HS-27A (cell line): ENCODE measurements around the gene PIP5K1C.

Experiments used
- DNase-seq: peaks from one replicate; pipeline ENCODE4 v3.0.0-alpha.2; 2012; ENCODE audit warnings: low read depth, missing footprints

The PIP5K1C gene

DNA sequence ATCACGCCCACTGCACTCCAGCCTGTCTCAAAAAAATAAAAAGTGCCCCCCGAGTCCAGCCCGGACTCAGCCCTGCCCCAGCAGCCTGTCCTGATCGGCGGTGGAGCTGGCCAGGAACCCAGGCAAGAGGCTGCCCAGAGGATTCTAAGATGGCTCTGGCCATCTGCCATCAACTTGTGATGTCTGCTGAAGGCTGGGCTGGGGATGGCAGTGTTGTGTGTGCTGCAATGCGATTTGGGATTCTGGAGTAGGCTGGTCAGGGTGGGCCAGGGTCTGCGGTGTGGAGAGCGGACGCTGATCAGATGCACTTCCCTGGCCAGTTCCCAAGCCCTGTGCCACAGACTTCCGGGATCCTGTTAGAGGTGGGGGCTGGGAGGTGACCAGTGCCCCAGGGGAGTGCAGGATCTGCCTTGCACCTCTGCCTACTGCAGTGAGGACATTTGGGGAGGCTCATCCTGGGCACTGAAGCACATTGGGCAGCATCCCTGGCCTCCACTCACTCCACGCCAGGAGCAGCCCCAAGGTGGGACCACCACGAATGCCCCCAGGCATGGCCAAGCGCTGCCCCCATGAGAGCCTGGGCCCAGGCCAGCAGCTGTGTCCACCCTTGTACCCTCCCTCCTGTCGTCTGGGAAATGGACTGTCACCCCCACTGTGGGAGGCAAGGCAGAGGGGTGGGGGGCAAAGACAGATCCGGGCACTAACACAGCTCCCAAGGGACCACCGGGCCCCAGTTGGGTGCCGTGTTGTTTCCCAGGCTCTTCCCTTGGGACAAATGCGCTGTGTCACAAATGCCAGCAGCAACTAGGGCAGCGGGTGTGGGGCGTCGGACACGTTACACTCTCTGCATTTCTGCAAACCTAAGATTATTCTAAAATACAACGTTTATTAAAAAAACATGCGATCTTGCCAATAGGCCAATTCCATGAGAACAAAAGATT, 90.2 kb downstream of the PIP5K1C start:
- no peak for DNase-seq

DNA sequence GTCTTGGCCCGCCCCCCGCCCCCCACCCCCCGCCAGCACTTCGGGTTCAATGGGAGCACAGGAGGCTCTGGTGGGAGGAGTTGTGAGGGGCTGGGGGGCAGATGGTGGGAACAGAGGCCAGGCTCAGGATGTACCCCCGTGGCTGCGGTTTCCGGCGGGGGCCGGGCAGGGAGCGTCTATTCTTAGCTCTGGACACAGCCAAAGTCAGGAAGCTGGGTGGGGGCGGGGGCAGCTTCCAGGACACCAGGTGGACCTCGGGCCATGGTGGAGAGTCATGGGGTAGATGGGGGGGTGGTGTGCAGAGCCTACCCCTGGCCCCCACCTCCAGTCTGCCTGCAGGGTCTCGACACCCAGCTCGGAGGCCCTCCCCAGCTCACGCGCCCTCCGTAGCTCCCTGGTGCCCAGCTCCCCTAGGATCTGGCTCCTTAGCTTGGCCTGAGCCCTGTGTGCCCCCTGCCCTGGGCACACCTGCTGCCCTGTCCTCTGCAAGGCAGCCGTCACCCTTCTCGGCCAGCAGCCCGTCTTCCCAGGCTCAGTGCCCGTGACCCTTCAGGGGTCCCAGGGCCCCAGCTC, 91.4 kb downstream of the PIP5K1C start:
- DNase-seq, result no peak

DNA sequence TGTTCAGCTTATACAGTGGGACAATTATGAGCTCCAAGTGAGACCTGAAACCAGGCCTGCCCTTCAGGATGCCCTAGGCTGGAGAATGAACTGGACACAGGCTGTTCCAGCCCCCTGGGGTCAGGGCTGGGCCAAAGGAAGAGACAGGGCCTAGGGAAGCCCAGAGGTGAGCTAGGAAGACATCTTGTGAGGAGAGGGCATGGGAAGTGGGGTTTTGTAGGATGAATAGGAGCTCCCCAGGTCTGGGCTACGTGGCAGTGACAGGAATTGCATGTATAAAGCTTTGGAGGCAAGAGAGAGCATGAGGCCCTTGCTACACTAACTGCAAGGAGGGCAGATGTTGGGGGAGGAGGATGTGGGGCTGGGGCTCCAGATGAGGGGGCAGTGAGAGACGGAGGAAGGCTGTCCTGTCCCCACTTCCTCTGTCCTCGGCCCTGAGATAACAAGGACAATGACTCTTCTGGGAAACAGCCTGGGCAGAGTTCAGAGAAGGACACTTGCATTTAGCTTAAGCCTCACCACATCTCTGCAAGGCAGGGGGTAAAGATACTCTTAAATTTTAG, 92.1 kb downstream of the PIP5K1C start:
- DNase-seq, result no peak

DNA sequence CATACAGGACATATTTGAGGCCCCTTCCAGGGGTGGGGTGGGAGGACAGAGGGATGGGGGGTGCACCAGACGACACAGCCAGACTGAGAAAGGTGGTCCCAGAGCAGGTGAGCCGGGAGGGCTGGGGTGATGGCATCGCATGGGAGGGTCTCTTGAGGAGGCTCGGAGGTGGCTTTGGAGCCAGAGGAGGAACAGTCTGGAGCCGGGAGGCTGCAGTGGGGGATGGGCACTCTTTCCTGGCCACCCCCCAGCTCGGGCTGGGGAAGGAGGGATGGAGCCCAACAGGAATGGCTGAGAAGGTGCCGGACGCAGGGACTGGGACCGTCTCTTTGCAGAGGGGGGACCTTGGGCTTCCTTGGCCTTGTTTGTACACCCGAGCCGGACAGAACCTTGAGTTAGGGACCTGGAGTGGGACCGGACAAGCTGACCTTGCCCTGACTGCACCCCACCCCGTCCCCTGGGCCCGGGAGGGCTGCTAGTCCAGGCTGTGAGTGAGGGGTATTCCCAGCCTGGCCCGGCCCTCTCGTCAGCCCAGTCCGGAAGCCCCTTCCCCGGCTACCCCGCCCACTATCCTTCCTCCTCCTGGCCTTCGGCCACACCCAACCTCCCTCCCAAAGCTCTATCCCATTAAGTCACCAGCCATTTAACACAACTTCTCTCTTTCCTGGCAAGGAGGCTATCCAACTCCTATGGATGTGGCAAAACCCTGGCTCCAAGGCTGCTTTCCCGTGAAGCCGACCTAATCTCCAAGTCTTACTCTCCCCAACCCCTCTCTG, 92.8 kb downstream of the PIP5K1C start:
- no peak for DNase-seq

DNA sequence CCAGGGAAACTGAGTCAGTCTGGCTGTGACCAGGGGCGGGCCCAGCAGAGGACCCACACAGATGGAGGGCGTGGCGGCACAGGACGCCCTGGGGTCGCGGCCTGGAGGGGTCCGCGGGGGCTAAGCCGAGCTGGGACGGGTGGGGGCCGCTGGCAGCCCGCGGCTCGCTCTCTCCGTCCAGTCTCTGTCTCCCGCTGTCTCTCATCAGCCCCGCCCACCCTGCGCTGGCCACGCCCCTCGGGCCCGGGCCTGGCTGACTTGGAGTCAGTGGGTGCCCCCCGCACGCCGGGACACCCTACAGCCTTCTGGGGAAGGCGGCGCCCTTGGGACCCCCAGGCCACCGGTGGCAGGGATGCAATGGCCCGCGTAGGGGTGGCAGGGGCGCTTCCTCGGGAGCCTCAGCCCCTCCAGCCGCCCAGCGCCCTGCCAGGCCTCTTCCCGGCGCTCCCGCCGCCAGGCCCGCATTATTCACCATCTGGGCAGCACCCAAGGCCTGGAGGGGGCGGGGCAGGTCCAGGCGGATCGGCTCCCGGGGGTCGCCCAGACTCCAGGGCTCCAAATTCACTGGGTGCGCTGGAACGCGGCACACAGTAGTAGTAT, 93.5 kb downstream of the PIP5K1C start, which contains the start of gene TBXA2R:
TBXA2R (minus strand) TSS at position 186 of the 600 bp plus-strand sequence. CDS start 6,241 bp downstream, outside the sequence.
- DNase-seq, result no peak

DNA sequence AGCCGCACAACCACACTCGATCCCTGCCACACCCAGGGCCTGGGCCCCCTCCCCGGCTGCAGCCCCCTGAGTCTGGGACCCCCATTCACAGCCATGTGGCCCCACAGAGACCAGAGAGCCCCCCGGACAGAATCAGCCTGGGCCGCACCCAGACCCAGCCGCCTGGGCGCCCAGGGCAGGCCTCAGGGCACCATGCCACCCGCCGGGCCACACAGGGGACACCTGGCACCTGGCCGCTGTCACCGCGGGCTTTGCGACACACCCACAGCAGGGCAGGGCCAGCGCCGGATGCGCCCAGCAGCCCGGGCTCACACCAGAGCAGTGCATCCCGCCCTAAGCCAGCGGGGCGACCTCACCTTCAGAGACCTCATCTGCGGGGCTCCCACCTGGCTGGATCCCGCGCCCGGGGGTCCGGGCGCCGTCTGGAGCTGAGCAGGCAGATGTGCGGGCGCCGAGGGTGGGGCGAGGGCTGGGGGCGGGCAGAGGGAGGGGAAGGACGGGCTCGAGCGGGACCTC, 94.0 kb downstream of the PIP5K1C start:
- no peak for DNase-seq

DNA sequence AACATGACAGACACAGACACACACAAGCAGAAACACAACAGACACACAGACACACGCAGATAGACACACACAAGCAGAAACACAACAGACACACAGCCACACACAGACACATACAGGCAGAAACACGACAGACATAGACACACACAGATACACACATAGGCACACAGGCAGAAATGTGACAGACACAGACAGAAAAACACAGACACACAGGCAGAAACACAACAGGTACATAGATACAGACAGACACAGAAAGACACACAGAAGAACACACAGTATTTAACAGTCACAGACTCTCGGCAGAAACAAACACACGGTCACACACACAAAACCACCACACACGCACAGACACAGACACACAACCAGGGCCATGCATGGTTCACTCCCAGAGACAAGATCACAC, 94.5 kb downstream of the PIP5K1C start:
- DNase-seq, result no peak

DNA sequence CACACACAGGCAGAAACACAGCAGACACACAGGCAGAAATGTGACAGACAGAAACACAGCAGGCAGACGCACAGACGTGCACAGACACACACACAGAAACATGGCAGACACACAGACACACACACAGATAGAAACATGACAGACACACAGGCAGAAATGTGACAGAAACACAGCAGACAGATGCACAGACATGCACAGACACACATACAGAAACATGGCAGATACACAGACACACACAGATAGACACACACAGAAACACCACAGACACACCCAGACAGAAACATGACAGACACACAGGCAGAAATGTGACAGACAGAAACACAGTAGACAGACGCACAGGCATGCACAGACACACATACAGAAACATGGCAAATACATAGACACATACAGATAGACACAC, 94.9 kb downstream of the PIP5K1C start:
- no peak for DNase-seq

DNA sequence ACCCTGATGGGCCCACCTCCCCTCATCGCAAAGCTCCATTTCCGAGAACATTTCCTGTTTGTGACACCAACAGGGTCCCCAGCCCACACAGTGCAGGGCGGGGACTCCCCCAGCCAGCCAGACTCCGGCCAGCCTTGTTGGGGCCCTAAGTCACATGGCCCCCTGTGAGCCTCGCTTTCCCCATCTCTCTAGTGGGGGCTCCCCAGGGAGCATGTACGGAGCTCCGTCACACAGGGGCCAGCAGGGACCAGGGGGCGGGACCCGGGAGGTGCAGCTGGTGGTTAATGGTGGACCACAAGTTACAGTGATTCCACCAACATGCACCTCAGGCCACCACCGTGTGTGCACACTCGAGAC, 95.3 kb downstream of the PIP5K1C start:
- DNase-seq, result no peak

DNA sequence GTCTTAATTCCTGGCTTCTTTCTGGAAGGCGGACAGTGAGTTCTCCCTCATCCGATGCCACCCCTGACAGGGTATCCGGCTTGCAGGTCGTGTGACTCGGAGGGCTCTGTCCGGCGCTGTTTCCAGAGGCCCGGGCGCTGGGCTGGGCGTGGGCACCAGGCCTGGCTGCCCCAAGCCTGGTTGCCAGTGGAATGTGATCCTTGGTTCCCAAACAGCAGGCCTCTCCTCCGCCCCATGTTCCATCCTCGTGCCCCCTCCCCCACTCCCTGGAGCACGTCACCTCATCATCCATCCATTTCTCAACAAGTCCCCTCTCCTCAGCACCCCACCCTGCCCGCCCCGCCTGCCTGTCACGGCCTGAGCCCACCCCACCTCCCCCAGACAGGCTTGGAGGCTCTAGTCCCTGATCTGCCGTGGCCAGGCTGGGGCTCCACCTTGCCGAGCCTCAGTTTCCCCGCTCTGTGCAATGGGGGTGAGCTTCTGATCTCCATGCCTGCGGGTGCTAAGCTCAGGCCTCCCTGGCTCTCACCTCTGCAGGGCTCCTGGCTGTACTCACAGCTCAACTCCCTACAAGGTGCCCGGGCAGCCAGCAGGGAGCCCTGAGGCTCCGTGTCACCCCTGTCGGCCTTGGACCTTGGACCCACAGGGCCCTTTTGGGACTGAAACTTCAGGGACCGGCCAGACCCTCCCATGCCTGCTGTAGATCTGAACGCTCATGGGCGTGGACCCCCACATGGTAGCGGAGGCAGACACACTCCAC, 95.9 kb downstream of the PIP5K1C start:
- DNase-seq, result no peak

DNA sequence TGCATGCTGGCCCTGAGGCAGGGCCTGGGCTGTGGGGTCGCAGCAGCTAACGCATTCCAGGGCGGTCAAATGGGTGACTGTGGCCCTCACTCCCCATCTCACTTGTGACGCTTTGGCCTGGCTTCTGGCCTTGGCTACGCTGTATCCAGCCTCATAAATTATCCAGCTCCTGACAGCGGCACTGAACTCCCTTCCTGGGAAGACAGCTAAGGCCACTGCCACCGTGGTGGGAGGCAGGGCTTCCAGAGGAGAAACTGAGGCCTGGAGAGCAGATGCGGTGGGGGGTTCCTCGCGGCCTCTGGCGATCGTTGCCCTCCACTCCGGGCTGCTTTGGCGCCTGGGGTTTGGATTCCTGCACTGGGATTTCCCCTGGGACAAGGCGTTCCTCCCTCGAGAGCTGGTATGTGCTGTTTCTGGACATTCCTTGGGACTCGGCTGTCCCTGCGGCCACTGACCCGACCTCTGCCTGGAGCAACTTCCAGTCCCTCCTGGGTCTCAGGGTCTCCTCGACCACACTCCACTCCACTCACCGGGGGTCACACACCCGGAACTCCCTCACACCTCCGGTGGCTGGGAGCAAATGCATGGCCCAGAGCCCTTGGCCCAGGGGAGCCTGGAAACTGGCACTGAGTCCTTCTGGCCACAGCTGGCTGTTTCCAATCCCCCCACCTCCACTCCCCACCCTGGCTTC, 97.0 kb downstream of the PIP5K1C start:
- no peak for DNase-seq

DNA sequence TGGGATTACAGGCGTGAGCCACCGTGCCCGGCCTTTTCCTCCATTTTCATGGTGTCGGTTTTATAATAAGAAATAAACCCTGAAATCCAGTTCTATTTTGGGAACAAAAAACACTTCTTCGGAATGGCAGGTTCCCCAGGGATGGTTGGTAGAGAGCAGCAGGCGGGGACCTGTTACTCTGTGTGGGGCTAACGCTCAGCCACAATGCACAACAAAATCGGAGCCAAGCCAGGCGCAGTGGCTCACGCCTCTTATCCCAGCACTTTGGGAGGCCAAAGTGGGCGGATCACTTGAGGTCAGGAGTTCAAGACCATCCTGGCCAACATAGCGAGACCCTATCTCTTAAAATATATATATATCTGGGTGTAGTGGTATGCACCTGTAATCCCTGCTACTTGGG, 99.2 kb downstream of the PIP5K1C start:
- DNase-seq, result no peak

DNA sequence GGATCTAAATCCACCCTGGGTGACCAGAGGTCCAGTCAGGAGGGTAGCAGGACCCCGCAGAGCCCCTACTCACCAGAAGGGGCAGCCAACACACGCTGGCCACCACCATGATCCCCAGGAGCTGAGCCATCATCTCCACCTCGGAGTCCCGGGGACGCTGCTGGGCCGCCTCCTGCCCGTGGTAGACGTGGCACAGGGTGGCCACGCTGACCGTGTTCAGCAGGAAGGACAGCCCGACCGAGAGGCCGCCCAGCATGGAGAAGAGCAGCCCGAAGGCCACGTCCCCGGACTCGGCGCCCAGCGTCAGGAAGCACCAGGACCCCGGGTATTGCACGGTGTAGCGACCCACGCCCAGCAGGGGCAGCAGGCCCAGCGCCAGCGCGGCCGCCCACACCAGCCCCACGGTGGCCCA, 100.5 kb downstream of the PIP5K1C start:
- no peak for DNase-seq

DNA sequence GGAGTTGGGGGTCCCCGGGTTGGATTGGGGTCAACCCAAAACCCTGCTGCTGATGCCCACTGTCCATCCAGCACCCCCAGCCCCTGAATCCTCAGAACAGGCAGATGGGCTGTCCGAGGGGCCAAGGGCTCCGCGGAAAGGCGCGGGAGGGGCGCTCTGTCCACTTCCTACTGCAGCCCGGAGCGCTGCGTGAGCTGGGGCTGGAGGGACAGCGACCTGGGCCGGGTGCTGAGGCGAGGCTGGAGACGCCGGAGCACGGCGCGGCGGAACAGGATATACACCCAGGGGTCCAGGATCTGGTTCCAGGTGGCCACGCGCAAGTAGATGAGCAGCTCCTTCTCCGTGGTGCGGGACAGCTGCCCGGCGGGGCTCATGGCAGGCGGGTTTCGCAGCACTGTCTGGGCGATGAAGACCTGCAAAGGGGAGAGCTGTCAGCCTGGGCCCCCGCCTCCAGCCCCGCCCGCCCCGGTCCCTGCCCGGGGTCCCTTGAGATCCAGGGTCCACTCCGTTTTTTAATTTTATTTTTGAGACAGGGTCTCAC, 104.7 kb downstream of the PIP5K1C start:
- no peak for DNase-seq

DNA sequence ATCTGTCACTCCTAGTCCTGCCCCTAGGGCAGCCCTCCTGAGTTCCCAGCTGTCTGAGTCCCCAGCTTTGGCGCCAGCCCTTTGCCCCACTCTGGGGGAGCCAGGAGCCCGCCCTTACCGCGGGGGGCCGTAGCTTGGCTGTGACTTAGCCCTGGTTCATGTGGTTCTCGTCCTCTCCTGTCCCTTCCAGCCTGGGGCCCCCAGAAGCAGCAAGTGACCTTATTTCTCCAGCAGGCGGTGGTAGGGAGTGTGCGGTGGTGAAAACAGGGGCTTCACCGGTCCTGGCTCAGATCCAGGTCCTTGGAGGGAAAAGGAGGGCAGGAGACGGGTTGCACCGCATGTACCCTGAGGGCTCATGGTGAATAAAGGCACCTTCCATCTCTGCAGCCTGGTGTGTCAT, 107.1 kb downstream of the PIP5K1C start:
- DNase-seq, result no peak

DNA sequence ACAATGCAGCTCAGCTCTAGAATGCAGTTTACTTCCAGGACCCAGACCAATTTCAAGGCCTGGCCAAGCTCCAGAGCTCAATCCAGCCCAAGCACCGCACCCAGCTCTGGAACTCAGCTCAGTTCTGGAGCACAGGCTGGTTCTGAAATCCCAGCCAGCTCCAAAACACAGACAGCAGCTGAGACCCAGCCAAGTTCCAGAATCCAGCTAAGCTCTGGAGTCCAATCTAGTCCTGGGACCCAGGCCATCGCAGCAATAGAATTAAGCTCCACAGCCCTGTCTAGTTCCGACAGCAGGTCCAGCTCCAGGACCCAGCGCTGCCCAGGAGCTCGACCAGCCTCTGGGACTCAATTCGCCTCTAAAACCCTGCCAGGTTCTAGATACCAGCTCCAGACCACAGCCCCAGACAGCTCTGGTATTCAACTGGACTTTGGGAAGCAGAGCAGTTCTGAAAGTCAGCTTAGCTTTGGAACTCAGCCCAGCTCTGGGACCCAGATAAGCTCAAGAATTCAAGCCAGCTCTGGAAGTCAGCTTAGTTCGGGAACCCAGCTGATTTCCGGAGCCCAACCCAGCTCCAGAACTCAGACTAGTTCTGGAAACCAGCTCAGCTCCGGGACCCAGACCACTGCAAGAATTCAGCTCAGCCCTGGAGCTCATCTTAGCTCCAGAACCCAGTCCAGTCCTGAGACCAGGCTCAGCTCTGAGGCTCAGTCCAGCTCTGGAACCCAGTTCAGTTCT, 108.2 kb downstream of the PIP5K1C start:
- no peak for DNase-seq

DNA sequence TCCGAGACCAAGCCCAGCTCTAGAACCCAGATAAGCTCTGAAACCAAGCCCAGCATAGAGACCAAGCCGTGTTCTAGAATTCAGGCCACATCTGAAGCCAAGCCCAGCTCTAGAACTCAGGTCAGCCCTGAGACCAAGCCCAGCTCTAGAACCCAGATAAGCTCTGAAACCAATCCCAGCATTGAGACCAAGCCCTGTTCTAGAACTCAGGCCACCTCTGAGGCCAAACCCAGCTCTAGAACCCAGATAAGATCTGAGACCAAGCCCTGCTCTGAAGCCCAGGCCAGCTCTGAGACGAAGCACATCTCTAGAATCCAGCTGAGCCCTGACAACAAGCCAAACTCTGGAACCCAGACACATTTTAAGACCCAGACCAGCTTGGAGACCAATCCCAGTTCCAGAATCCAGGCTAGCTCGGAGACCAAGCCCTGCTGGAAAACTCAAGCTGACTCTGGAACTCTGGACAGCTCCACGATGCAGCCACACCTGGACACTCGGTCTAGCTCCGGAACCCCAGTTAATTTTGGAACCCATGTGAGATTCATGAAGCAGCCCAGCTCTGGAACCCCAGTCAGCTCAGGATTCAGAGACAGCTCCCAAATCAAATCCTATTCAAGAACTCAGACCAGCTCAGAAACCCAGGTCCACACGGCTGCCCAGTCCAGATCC, 109.1 kb downstream of the PIP5K1C start:
- no peak for DNase-seq

DNA sequence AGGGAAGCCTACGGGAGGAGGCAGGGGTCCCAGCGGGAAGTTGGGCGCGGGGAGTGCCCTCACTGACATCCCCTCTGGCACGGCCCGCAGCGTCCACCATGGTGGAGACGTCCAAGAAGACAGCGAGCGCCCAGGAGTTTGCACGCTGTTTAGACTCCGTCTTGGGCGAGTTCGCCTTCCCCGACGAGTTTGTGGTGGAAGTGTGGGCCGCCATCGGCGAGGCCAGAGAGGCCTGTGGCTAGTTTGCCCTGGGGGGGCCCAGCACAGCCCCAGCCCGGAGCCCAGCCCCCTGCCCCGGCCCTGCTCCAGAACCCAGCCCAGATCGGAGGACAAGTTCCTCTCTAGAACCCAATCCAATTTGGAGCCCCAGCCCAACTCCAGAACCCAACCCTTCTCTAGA, 110.3 kb downstream of the PIP5K1C start:
- DNase-seq, result no peak

DNA sequence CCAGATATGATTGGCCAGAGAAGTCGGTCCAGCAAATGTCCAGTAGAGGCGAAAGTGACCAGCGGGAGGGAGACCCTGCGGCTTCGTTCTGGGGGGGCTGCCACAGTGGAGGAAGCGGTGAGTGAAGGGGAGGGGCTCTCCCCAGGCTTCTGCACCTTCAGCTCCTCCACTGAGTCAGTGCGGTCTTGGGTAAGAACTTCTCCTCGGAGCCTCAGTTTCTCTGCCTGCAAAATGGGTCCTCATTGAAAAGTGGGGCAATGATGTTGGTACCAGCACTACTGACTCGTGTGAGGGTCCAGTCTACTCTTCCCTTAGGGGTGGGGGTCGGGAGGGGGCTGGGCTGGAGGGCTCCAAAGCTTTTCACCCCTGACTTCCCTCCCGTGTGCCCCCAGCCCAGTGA, 110.8 kb downstream of the PIP5K1C start:
- no peak for DNase-seq
